A673 (cell line): ENCODE measurements around the gene NAGA. TPM values are rescaled to one million over a fixed set of nuclear protein-coding genes. Genes with fewer than 3 reads are reported as not detected.

Source experiments
- BruUV-seq: library from RNA; stranded (reverse); fragments of 400-500 nt; replicated peaks from 2 replicates; lab custom pipeline; 2021; lab: Mats Ljungman, UMichigan
- CTCF ChIA-PET: fragments of 300-600 bp; sonication (Branson Sonifier 250); formaldehyde crosslinking; loops from one replicate; lab custom pipeline; 2022; ENCODE audit warnings: antibody characterized with exemption; lab: Charles Lee
- POLR2A ChIA-PET: fragments of 300-600 bp; sonication (Branson Sonifier 250); formaldehyde crosslinking; loops from one replicate; lab custom pipeline; 2022; ENCODE audit warnings: antibody characterized with exemption; ENCODE audit not compliant: low non-redundant PET; lab: Charles Lee
- DNase-seq: peaks from one replicate; pipeline ENCODE4 v3.0.0-alpha.2; 2015; ENCODE audit warnings: low spot score
- H3K27ac ChIP-seq: fragments of 200-600 bp; sonication (generic); 2 replicates; pipeline ENCODE4 v1.5.1; 2016; ENCODE audit warnings: mixed run types, low read depth, mild to moderate bottlenecking, mixed read lengths, antibody characterized with exemption, low read length; ENCODE audit not compliant: poor library complexity, severe bottlenecking
- H3K27me3 ChIP-seq: fragments of 200-600 bp; sonication (generic); replicated peaks from 2 replicates; pipeline ENCODE4 v1.6.1; 2017; ENCODE audit warnings: mixed run types, low read depth, mild to moderate bottlenecking, mixed read lengths, antibody characterized with exemption, low read length; ENCODE audit not compliant: insufficient read depth, poor library complexity
- H3K36me3 ChIP-seq: fragments of 200-600 bp; sonication (generic); 2 replicates; pipeline ENCODE4 v1.6.1; 2016; ENCODE audit warnings: mixed run types, mild to moderate bottlenecking, mixed read lengths, antibody characterized with exemption, low read length; ENCODE audit not compliant: insufficient read depth, poor library complexity, severe bottlenecking
- H3K4me1 ChIP-seq: fragments of 200-600 bp; sonication (generic); 2 replicates; pipeline ENCODE4 v1.6.1; 2017; ENCODE audit warnings: mixed run types, mild to moderate bottlenecking, mixed read lengths, antibody characterized with exemption, low read length; ENCODE audit not compliant: insufficient read depth, poor library complexity, severe bottlenecking
- H3K4me3 ChIP-seq: fragments of 200-600 bp; sonication (generic); 2 replicates; pipeline ENCODE4 v1.5.1; 2016; ENCODE audit warnings: low read depth, mixed run types, mild to moderate bottlenecking, mixed read lengths, low read length; ENCODE audit not compliant: poor library complexity, severe bottlenecking
- H3K9me3 ChIP-seq: fragments of 200-600 bp; sonication (generic); 2 replicates; pipeline ENCODE4 v1.6.1; 2016; ENCODE audit warnings: mixed run types, low read depth, mild to moderate bottlenecking, mixed read lengths, antibody characterized with exemption, low read length; ENCODE audit not compliant: poor library complexity, severe bottlenecking
- EZH2 ChIP-seq: fragments of 200-600 bp; sonication (generic); IDR thresholded peaks from 2 replicates; pipeline ENCODE4 v1.6.1; 2017; ENCODE audit warnings: borderline replicate concordance, low read depth, mild to moderate bottlenecking, mixed read lengths, antibody characterized with exemption, low read length; ENCODE audit not compliant: poor library complexity, severe bottlenecking
- intact Hi-C: fragments of 100-400 bp; cut with micrococcal nuclease; formaldehyde crosslinking; loops from one replicate; pipeline ENCODE4 v1.10.0; 2022; ENCODE audit not compliant: unreplicated experiment
- total RNA-seq: library from RNA; stranded (reverse); gene quantifications from 2 replicates; pipeline ENCODE4 v1.2.3, GENCODE V29; 2021
- TF ChIP-seq, protein P1 (sequence below): fragments of 300-800, 200-600 bp; sonication (generic); conservative IDR thresholded peaks from 2 replicates; pipeline ENCODE4 v1.5.1; 2017; ENCODE audit warnings: low read depth, mild to moderate bottlenecking, antibody characterized with exemption, low read length, moderate library complexity, mixed read lengths

Gene NAGA
- total RNA-seq, 1 experiment from 2014 or later, result 17.7 TPM

DNA sequence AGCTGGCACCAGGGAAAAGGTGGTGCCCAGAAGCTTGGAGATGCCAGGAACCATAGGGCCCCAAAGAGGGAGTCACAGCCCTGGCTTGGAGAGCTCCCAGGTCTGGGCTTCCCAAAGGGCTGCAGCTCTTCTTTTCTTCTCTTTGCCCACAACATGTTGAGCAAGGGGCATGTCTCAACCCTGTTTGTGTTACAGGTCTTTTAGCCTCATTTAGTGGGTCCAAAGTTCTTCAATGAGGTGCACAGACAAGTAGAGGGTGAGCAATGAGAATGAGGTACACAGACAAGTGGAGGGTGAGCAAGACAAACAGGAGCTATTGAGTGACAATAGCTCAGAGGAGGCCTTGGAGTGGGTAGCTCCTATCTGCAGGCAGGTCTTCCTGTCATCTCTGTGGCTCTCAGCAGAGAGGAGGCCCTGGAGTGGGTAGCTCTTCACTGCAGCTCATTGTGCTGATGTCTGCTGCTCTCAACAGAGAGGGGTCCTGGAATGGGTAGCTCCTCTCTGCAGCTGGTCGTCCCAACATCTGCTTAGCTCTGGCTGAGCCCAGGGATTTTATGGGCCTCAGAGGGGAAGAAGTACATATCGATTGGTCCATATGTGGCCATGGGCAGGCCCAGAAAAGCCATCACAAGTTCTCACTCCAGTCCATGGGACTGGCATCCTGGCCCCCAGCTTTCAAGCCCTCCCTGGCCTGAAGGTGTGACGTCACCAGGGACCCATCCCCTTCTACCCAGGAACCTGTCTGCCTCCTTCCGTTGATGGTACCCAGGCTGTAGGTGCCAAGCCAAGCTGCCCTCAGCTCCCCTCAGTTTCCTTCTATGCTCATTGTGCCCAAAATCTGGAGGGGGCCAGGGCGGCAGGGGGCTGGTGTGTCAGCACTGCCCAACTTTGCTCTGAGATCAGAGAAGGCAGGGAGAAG lies 37.1 kb downstream of the NAGA start:
- no peaks in the 10 kb centered on the region for H3K36me3 ChIP-seq
- no peaks in the 10 kb centered on the region for H3K4me1 ChIP-seq
- TF ChIP-seq, protein P1, sequence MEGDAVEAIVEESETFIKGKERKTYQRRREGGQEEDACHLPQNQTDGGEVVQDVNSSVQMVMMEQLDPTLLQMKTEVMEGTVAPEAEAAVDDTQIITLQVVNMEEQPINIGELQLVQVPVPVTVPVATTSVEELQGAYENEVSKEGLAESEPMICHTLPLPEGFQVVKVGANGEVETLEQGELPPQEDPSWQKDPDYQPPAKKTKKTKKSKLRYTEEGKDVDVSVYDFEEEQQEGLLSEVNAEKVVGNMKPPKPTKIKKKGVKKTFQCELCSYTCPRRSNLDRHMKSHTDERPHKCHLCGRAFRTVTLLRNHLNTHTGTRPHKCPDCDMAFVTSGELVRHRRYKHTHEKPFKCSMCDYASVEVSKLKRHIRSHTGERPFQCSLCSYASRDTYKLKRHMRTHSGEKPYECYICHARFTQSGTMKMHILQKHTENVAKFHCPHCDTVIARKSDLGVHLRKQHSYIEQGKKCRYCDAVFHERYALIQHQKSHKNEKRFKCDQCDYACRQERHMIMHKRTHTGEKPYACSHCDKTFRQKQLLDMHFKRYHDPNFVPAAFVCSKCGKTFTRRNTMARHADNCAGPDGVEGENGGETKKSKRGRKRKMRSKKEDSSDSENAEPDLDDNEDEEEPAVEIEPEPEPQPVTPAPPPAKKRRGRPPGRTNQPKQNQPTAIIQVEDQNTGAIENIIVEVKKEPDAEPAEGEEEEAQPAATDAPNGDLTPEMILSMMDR, result no peak
- TF ChIP-seq EZH2, result no peak
- peaks cover 9% of the 10 kb centered on the region for H3K9me3 ChIP-seq
- no peak overlapping the region for H3K4me3 ChIP-seq
- ChIA-PET CTCF (no interaction called here), POLR2A (interaction anchor here (0.6 kb wide), 1 partner anchor 9 kb away, joined by 3 read pairs; no protein-coding TSS in a partner anchor)
- DNase-seq, result no peak
- H3K27ac ChIP-seq, result no peak overlapping the region
- H3K27me3 ChIP-seq, result no peaks in the 10 kb centered on the region
- no TSS peak for BruUV-seq
- intact Hi-C loops, result no loop called here

DNA sequence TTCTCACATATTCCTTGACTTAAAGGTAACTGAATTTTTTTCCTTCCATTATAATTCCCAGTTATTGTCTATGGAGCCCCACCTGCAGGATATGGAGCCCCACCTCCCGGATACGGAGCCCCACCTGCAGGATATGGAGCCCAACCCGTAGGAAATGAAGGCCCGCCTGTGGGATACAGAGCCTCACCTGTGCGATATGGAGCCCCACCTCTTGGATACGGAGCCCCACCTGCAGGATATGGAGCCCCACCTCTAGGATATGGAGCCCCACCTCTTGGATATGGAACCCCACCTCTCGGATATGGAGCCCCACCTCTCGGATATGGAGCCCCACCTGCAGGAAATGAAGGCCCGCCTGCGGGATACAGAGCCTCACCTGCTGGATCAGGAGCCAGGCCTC lies 43.9 kb downstream of the NAGA start:
- POLR2A ChIA-PET, result no interaction called here
- CTCF ChIA-PET, result no interaction called here
- Histone ChIP-seq H3K4me1 (no peaks in the 10 kb centered on the region), H3K4me3 (no peak overlapping the region), H3K27me3 (no peaks in the 10 kb centered on the region), H3K27ac (no peak overlapping the region), H3K9me3 (no peaks in the 10 kb centered on the region), H3K36me3 (no peaks in the 10 kb centered on the region)
- BruUV-seq, result no TSS peak
- DNase-seq, result no peak
- TF ChIP-seq, protein P1, result no peak
- no peak for TF ChIP-seq EZH2
- intact Hi-C loops, result no loop called here

GRCh38 chr22:42025421-42025820 lies 45.2 kb downstream of the NAGA start:
- H3K27ac ChIP-seq, result no peak overlapping the region
- H3K4me1 ChIP-seq, result no peaks in the 10 kb centered on the region
- no peaks in the 10 kb centered on the region for H3K9me3 ChIP-seq
- POLR2A ChIA-PET, result no interaction called here
- no TSS peak for BruUV-seq
- no peaks in the 10 kb centered on the region for H3K27me3 ChIP-seq
- H3K4me3 ChIP-seq, result no peak overlapping the region
- CTCF ChIA-PET, result no interaction called here
- DNase-seq, result no peak
- no peak for TF ChIP-seq EZH2
- TF ChIP-seq, protein P1, result no peak
- intact Hi-C loops, result no loop called here
- no peaks in the 10 kb centered on the region for H3K36me3 ChIP-seq
